B cell (primary cell): ENCODE data around the gene ITLN2. TPM values are rescaled to one million over a fixed set of nuclear protein-coding genes. Genes with fewer than 3 reads are reported as not detected.
"Not testable (repeated sequence)": the region's sequence is repeated elsewhere in the genome, so short reads cannot be mapped to it uniquely, and the experiment has no call there.

Experiments
- ATAC-seq: fragments of 200-7000 bp; cut with Tn5 transposase; one replicate; pipeline ENCODE4 v1.10.0; 2021; ENCODE audit warnings: low read depth, mild to moderate bottlenecking, moderate number of reproducible peaks, moderate library complexity
- CTCF ChIA-PET: fragments of 350-600 bp; sonication (Branson Sonifier 250); formaldehyde crosslinking; loops from one replicate; lab custom pipeline; 2021; ENCODE audit warnings: antibody characterized with exemption, inconsistent platforms; lab: Charles Lee
- POLR2A ChIA-PET: fragments of 350-600 bp; sonication (Branson Sonifier 250); formaldehyde crosslinking; loops from one replicate; lab custom pipeline; 2021; ENCODE audit warnings: antibody characterized with exemption; lab: Charles Lee
- DNase-seq: peaks from one replicate; pipeline ENCODE4 v3.0.0; 2013
- H2AFZ ChIP-seq: 2 replicates; pipeline ENCODE4 v1.6.1; 2012; ENCODE audit warnings: mild to moderate bottlenecking, low read depth, low read length; ENCODE audit not compliant: insufficient read depth, poor library complexity, severe bottlenecking
- H3K27ac ChIP-seq, 2 donors: 1 replicate in 1 of 2; 2 replicates in 1 of 2; pipeline ENCODE4 v1.5.1; 2012 to 2013; ENCODE audit warnings: low read length in 2 of 2, mild to moderate bottlenecking in 2 of 2, moderate library complexity in 1 of 2
- H3K27me3 ChIP-seq, 4 experiments: fragments of 200-600 bp in 1 of 4; sonication (generic) in 1 of 4; replicated peaks in 1 of 4; 1 replicate in 2 of 4; 2 replicates in 2 of 4; pipeline versions ENCODE4 v1.6.1 to v1.7.0; 2013 to 2016; ENCODE audit warnings: low read length in 3 of 4, mild to moderate bottlenecking in 2 of 4, mixed read lengths in 1 of 4, moderate library complexity in 1 of 4; ENCODE audit not compliant: insufficient read depth in 4 of 4, control insufficient read depth in 3 of 4; ENCODE audit errors: control extremely low read depth in 1 of 4
- H3K36me3 ChIP-seq, 2 experiments: replicated peaks in 1 of 2; 1 replicate in 1 of 2; 2 replicates in 1 of 2; pipeline versions ENCODE4 v1.6.1 to v1.7.1; 2013; ENCODE audit warnings: low read length in 1 of 2; ENCODE audit not compliant: insufficient read depth in 2 of 2, control insufficient read depth in 1 of 2; ENCODE audit errors: control extremely low read depth in 1 of 2, extremely low read depth in 1 of 2
- H3K4me1 ChIP-seq, 2 donors: fragments of 200-600 bp in 1 of 2; sonication (generic) in 1 of 2; 1 replicate in 1 of 2; 2 replicates in 1 of 2; pipeline versions ENCODE4 v1.5.1 to v1.6.1; 2013 to 2017; ENCODE audit warnings: low read length in 2 of 2; ENCODE audit not compliant: control insufficient read depth in 2 of 2, insufficient read depth in 2 of 2
- H3K4me2 ChIP-seq: replicated peaks from 2 replicates; pipeline ENCODE3; 2012; ENCODE audit warnings: mild to moderate bottlenecking, low read depth, low read length; ENCODE audit not compliant: poor library complexity, severe bottlenecking
- H3K4me3 ChIP-seq, 5 experiments: fragments of 200-600 bp in 1 of 5; sonication (generic) in 1 of 5; 1 replicate in 3 of 5; 2 replicates in 2 of 5; pipeline versions ENCODE4 v1.5.1 to v1.7.0; 2011 to 2016; ENCODE audit warnings: low read length in 4 of 5, mild to moderate bottlenecking in 4 of 5, low read depth in 2 of 5, control low read depth in 1 of 5, moderate library complexity in 1 of 5; ENCODE audit not compliant: insufficient read depth in 1 of 5; ENCODE audit errors: control extremely low read depth in 1 of 5, extremely low read depth in 1 of 5
- H3K79me2 ChIP-seq: fragments of 200-600 bp; sonication (generic); one replicate; pipeline ENCODE4 v1.6.0; 2016; ENCODE audit warnings: low read length; ENCODE audit not compliant: control insufficient read depth, insufficient read depth
- H3K9ac ChIP-seq: fragments of 200-600 bp; sonication (generic); 2 replicates; pipeline ENCODE4 v1.6.1; 2017; ENCODE audit warnings: mild to moderate bottlenecking, low read length, moderate library complexity
- H3K9me3 ChIP-seq, 3 donors: one replicate each; pipeline versions ENCODE4 v1.6.1 to v1.7.1; 2013; ENCODE audit warnings: low read length in 2 of 3; ENCODE audit not compliant: control insufficient read depth in 2 of 3, insufficient read depth in 1 of 3; ENCODE audit errors: control extremely low read depth in 1 of 3
- H4K20me1 ChIP-seq: 2 replicates; pipeline ENCODE4 v1.6.0; 2012; ENCODE audit warnings: mild to moderate bottlenecking, low read length; ENCODE audit not compliant: insufficient read depth, control insufficient read depth, poor library complexity, severe bottlenecking
- H3K27ac Mint-ChIP-seq: one replicate; pipeline ENCODE4 v1.8.0; 2021; ENCODE audit warnings: mixed read lengths
- H3K27me3 Mint-ChIP-seq: one replicate; pipeline ENCODE4 v1.8.0; 2021; ENCODE audit warnings: mixed read lengths
- H3K4me1 Mint-ChIP-seq: one replicate; pipeline ENCODE4 v1.8.0; 2021; ENCODE audit warnings: mixed read lengths
- H3K4me3 Mint-ChIP-seq: one replicate; pipeline ENCODE4 v1.8.0; 2021; ENCODE audit warnings: mixed read lengths
- H3K9me3 Mint-ChIP-seq: one replicate; pipeline ENCODE4 v1.8.0; 2022; ENCODE audit warnings: mixed read lengths; ENCODE audit not compliant: insufficient read depth
- EZH2 ChIP-seq: IDR thresholded peaks from 2 replicates; pipeline ENCODE4 v1.6.1; 2012; ENCODE audit warnings: borderline replicate concordance, low read depth, mild to moderate bottlenecking, moderate library complexity, low read length; ENCODE audit not compliant: insufficient read depth, poor library complexity, severe bottlenecking
- WGBS: methylation state at CpG from one replicate; pipeline ENCODE4 v1.1.5; 2013; ENCODE audit warnings: missing lambda C conversion rate; ENCODE audit not compliant: insufficient coverage; 5-methylcytosine and 5-hydroxymethylcytosine counted together
- intact Hi-C: fragments of 100-400 bp; cut with micrococcal nuclease; formaldehyde crosslinking; loops from one replicate; pipeline ENCODE4 v1.10.0; 2022
- polyA plus RNA-seq: library from polyadenylated mRNA; depleted of rRNA; stranded (reverse); fragments of >200 nt; gene quantifications from 2 replicates; pipeline ENCODE4 v1.2.3, GENCODE V29; 2012
- total RNA-seq, 2 donors: library from RNA; stranded (reverse); fragments of 120-200 nt in 1 of 2; gene quantifications; 1 replicate in 1 of 2; 2 replicates in 1 of 2; pipeline versions ENCODE4 v1.2.3 to v1.2.4, GENCODE V29; 2013 to 2022
- TF ChIP-seq, protein P1 (sequence below): fragments of 200-600 bp; IDR thresholded peaks from one replicate; pipeline ENCODE4 v1.8.0; 2022; ENCODE audit warnings: antibody characterized with exemption, mild to moderate bottlenecking

The ITLN2 gene
- total and polyA plus RNA-seq, 2 donors (not counting 1 experiment from before 2014, with no cell fraction given) = not detected

DNA sequence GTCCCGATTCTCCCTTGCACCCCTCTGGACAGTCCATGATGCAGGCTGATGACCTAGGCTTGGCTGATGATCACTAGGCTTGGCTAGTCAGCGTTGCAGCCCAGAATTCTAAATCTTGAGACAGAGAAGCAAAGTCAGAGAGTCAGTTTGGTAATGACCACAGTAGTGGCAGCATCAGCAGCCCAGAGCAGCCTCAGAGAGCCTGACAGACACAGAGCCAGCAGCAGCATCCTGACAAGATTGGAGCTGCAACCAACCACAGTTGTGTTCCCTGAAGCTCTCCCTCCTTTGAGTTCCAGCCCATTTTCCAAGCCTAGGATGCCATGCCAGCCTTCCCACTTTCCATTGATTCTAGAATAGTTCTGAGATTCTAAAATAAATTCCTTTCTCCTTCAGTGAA is 52.8 kb downstream of the ITLN2 start:
- Mint-ChIP-seq H3K4me1 (no peaks in the 10 kb centered on the region), H3K27ac (no peak overlapping the region), H3K27me3 (peaks cover 17% of the 10 kb centered on the region), H3K4me3 (no peak overlapping the region), H3K9me3 (peaks cover 5% of the 10 kb centered on the region)
- Histone ChIP-seq H4K20me1 (no peaks in the 10 kb centered on the region), H3K79me2 (no peaks in the 10 kb centered on the region), H3K4me2 (no peak overlapping the region), H3K27ac (no peak overlapping the region), H3K4me3 (no peak overlapping the region), H3K9ac (no peak overlapping the region), H3K9me3 (no peaks in the 10 kb centered on the region), H3K27me3 (no peaks in the 10 kb centered on the region), H3K36me3 (no peaks in the 10 kb centered on the region), H2AFZ (no peak overlapping the region), H3K4me1 (no peaks in the 10 kb centered on the region)
- POLR2A ChIA-PET = no interaction called here
- TF ChIP-seq, protein P1, sequence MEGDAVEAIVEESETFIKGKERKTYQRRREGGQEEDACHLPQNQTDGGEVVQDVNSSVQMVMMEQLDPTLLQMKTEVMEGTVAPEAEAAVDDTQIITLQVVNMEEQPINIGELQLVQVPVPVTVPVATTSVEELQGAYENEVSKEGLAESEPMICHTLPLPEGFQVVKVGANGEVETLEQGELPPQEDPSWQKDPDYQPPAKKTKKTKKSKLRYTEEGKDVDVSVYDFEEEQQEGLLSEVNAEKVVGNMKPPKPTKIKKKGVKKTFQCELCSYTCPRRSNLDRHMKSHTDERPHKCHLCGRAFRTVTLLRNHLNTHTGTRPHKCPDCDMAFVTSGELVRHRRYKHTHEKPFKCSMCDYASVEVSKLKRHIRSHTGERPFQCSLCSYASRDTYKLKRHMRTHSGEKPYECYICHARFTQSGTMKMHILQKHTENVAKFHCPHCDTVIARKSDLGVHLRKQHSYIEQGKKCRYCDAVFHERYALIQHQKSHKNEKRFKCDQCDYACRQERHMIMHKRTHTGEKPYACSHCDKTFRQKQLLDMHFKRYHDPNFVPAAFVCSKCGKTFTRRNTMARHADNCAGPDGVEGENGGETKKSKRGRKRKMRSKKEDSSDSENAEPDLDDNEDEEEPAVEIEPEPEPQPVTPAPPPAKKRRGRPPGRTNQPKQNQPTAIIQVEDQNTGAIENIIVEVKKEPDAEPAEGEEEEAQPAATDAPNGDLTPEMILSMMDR = no peak
- no peak for TF ChIP-seq EZH2
- DNase-seq = no peak
- no peak for ATAC-seq
- intact Hi-C loops = no loop called here
- CTCF ChIA-PET = no interaction called here
- WGBS = 100% methylated on average over 2 of the region's 2 CpGs

DNA sequence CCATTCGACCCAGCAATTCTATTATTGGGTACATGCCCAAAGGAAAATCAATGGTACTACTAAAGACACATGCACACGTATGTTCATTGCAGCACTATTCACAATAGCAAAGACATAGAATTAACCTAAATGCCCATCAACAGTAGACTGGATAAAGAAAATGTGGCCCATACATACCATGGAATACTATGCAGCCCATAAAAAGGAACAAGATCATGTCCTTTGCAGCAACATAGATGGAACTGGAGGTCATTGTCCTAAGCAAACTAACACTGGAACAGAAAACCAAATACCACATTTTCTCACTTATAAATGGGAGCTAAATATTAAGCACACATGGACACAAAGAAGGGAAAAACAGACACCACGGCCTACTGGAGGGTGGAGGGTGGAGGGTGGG is 53.9 kb downstream of the ITLN2 start:
- H3K4me3 Mint-ChIP-seq, H2AFZ ChIP-seq, H3K9me3 Mint-ChIP-seq, CTCF ChIA-PET, intact Hi-C loops, DNase-seq, H3K27me3 ChIP-seq, H3K27ac Mint-ChIP-seq, H3K4me1 ChIP-seq, H3K4me1 Mint-ChIP-seq, ATAC-seq, H3K4me2 ChIP-seq, H3K9me3 ChIP-seq, H3K4me3 ChIP-seq, H4K20me1 ChIP-seq, H3K36me3 ChIP-seq, POLR2A ChIA-PET, H3K79me2 ChIP-seq, H3K9ac ChIP-seq, H3K27ac ChIP-seq: not testable (repeated sequence)
- WGBS = 100% methylated on average over 2 of the region's 3 CpGs
- peaks cover 22% of the 10 kb centered on the region for H3K27me3 Mint-ChIP-seq

Other genes starting within 250 kb of the ITLN2 start
- 252 and 255 TPM in 2 replicates for gene CD48, start 243.0 kb downstream of the ITLN2 start, total RNA-seq
- 422 and 428 TPM in 2 replicates for gene CD48, start 243.0 kb downstream of the ITLN2 start, polyA plus RNA-seq
- 51.6 and 52.6 TPM in 2 replicates for gene SLAMF7, start 215.6 kb downstream of the ITLN2 start, total RNA-seq
- gene SLAMF7, start 215.6 kb downstream of the ITLN2 start, polyA plus RNA-seq = 12.4 and 13.1 TPM in 2 replicates
- 365 and 367 TPM in 2 replicates for gene LY9, start 158.6 kb downstream of the ITLN2 start, total RNA-seq
- gene LY9, start 158.6 kb downstream of the ITLN2 start, polyA plus RNA-seq = 252 and 301 TPM in 2 replicates
- gene CD244, start 91.9 kb downstream of the ITLN2 start, total RNA-seq = 0.15 TPM in 1 of 2 replicates, not detected in the other
- 0.31 and 0.69 TPM in 2 replicates for gene CD244, start 91.9 kb downstream of the ITLN2 start, polyA plus RNA-seq
- not detected in 2 replicates for gene ITLN1, start 69.6 kb downstream of the ITLN2 start, total RNA-seq
- not detected in 2 replicates for gene ITLN1, start 69.6 kb downstream of the ITLN2 start, polyA plus RNA-seq
- gene F11R, start 66.3 kb upstream of the ITLN2 start, total RNA-seq = 12.8 and 16.4 TPM in 2 replicates
- gene F11R, start 66.3 kb upstream of the ITLN2 start, polyA plus RNA-seq = 17.3 and 52.4 TPM in 2 replicates
- gene TSTD1, start 84.2 kb upstream of the ITLN2 start, total RNA-seq = 85.6 and 94.4 TPM in 2 replicates
- 242 and 295 TPM in 2 replicates for gene TSTD1, start 84.2 kb upstream of the ITLN2 start, polyA plus RNA-seq
- gene USF1, start 91.2 kb upstream of the ITLN2 start, total RNA-seq = 192 and 196 TPM in 2 replicates
- 249 and 334 TPM in 2 replicates for gene USF1, start 91.2 kb upstream of the ITLN2 start, polyA plus RNA-seq
- gene ARHGAP30, start 115.1 kb upstream of the ITLN2 start, total RNA-seq = 146 and 162 TPM in 2 replicates
- 95.9 and 122 TPM in 2 replicates for gene ARHGAP30, start 115.1 kb upstream of the ITLN2 start, polyA plus RNA-seq
- gene NECTIN4, start 134.7 kb upstream of the ITLN2 start, total RNA-seq = not detected in 2 replicates
- gene NECTIN4, start 134.7 kb upstream of the ITLN2 start, polyA plus RNA-seq = not detected in 2 replicates
- gene KLHDC9, start 143.6 kb upstream of the ITLN2 start, total RNA-seq = 1.6 and 4.2 TPM in 2 replicates
- 2.7 and 3.5 TPM in 2 replicates for gene KLHDC9, start 143.6 kb upstream of the ITLN2 start, polyA plus RNA-seq
- gene PFDN2, start 163.2 kb upstream of the ITLN2 start, total RNA-seq = 29.9 and 32.3 TPM in 2 replicates
- 43.2 and 120 TPM in 2 replicates for gene PFDN2, start 163.2 kb upstream of the ITLN2 start, polyA plus RNA-seq
- gene NIT1, start 163.3 kb upstream of the ITLN2 start, total RNA-seq = 53.5 and 56.1 TPM in 2 replicates
- 45.3 and 61.0 TPM in 2 replicates for gene NIT1, start 163.3 kb upstream of the ITLN2 start, polyA plus RNA-seq
- gene DEDD, start 177.9 kb upstream of the ITLN2 start, total RNA-seq = 40.8 and 46.0 TPM in 2 replicates
- gene DEDD, start 177.9 kb upstream of the ITLN2 start, polyA plus RNA-seq = 35.9 and 38.8 TPM in 2 replicates
- gene UFC1, start 199.2 kb upstream of the ITLN2 start, total RNA-seq = 78.1 and 91.0 TPM in 2 replicates
- 128 and 129 TPM in 2 replicates for gene UFC1, start 199.2 kb upstream of the ITLN2 start, polyA plus RNA-seq
- gene USP21, start 204.7 kb upstream of the ITLN2 start, total RNA-seq = 50.2 and 53.3 TPM in 2 replicates
- gene USP21, start 204.7 kb upstream of the ITLN2 start, polyA plus RNA-seq = 75.8 and 81.6 TPM in 2 replicates
- gene PPOX, start 211.6 kb upstream of the ITLN2 start, total RNA-seq = 61.7 and 65.6 TPM in 2 replicates
- gene PPOX, start 211.6 kb upstream of the ITLN2 start, polyA plus RNA-seq = 73.2 and 82.3 TPM in 2 replicates
- gene B4GALT3, start 222.7 kb upstream of the ITLN2 start, total RNA-seq = 37.6 and 42.9 TPM in 2 replicates
- gene B4GALT3, start 222.7 kb upstream of the ITLN2 start, polyA plus RNA-seq = 58.9 and 59.6 TPM in 2 replicates
- 0.05 TPM in 1 of 2 replicates, not detected in the other for gene ADAMTS4, start 244.2 kb upstream of the ITLN2 start, total RNA-seq
- 0.06 and 0.10 TPM in 2 replicates for gene ADAMTS4, start 244.2 kb upstream of the ITLN2 start, polyA plus RNA-seq
- gene NDUFS2, start 247.6 kb upstream of the ITLN2 start, total RNA-seq = 80.2 and 82.3 TPM in 2 replicates
- gene NDUFS2, start 247.6 kb upstream of the ITLN2 start, polyA plus RNA-seq = 53.9 and 68.7 TPM in 2 replicates